Measurements from ENCODE around the gene VPS13D.

Gene VPS13D

GRCh38 chr1:12338823-12339222 is 109.0 kb downstream of the VPS13D start:
- no peak for DNase-seq

DNA sequence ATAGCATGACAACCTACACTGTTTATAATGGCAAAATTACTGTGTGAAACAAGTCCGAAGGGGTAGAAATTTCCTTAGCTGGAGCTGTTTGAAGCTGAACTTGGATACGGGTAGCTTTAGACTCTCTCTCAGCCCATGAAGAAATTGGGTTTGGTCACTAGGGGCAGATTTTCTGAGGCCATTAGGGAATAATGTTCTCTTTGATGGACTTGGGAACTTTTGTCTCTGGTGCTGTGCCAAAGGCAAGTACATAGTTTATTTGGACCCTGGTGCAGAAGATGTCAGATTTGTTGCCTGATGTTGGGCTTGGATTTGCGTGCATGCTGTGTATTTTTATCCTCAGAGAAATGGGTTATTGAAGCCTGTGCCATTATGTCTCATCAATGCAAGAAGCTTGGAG is 109.6 kb downstream of the VPS13D start:
- no peak for DNase-seq

- DNase-seq: no peak
Observed at GRCh38 chr1:12339811-12340543, 110.1 kb downstream of the VPS13D start.

- DNase-seq: no peak
Observed at GRCh38 chr1:12340544-12340930, 110.7 kb downstream of the VPS13D start.

GRCh38 chr1:12341667-12342066 is 111.8 kb downstream of the VPS13D start:
- peak; percentile 9 for DNase-seq

DNA sequence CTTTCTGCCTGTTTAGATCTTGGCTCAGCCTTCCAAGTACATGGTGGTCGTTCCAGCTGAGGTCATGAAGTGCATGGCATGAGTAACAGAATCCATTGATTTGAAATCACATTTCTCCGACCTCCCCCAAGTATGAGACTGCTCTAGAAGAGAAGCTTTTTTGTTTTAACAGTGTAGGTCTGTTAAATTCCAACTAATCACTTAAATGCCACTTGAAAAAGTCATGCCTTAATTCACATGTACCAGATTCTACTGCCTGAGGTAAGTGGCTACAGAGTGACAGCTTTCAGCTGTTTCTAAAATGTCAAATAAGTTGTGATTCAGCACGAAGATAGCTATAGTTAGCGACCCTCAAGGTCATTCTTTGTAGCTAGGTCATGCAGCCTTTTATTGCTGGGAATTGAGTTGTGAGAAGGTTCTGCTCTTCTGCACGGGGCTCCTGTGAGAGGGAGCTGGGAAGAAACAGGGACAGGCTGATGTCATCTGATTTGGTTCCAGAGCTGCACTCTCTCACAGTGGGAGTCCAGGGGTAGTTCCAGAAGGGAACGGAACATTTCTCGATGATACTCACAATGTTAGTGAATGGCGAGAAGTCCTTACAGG is 112.7 kb downstream of the VPS13D start:
- DNase-seq: no peak

DNA sequence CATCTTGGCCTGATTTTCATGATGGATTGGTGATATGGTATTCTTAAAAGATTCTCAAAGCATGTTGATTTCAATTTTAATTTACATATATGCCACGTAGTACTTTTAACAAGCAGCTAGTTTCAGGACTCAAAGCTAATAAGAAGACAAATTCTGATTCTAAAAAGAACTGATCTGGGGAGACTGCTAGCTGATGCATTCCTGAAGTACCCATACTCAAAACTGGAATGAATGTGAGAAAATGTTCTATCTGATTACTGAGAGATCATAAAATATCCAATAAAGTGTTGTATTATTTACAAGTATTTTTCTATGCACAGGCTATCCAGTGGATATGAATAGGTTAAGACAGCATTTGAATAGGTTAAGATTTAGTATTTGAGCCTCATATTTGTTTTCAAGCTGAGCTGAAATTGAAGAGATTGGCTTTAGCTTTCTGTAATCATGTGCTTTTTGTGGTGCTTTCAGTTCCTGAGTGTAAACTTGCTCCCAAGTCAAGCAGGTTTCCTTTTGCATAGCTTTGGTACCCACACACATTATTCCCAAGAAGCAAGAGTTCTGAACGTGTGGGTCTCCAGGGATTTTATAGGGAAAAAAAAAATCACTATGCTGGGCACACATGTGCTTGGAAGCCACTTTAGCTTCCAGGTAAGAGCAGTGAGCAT is 114.1 kb downstream of the VPS13D start:
- no peak for DNase-seq

GRCh38 chr1:12344596-12345349 is 114.9 kb downstream of the VPS13D start:
- DNase-seq: peak; percentile 3

GRCh38 chr1:12345350-12346217 is 115.8 kb downstream of the VPS13D start:
- peak; percentile 43 for DNase-seq

GRCh38 chr1:12346483-12347151 is 116.8 kb downstream of the VPS13D start:
- no peak for DNase-seq

- DNase-seq: no peak
Observed at GRCh38 chr1:12348113-12348512, 118.3 kb downstream of the VPS13D start.

DNA sequence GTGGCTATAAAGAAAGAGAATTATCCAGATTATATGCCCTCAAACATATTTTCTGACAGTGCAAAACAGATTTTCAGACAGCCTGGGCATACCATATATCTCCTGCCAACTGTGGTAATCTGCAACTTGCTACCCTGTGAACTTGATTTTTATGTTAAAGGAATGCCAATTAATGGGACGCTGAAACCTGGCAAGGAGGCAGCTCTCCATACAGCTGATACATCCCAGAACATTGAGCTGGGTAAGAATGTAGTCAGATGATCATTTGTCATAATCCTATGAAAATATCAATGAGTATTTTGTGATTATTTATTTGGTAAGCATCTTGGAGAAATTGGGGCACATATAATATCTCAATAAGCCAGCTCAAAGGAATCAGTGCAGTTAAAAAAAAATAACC is 124.2 kb downstream of the VPS13D start:
- DNase-seq: no peak

- DNase-seq: no peak
Observed at GRCh38 chr1:12356004-12356890, 126.4 kb downstream of the VPS13D start.

- DNase-seq: no peak
Observed at GRCh38 chr1:12358499-12358898, 128.7 kb downstream of the VPS13D start.

- no peak for DNase-seq
Observed at GRCh38 chr1:12359359-12360133, 129.7 kb downstream of the VPS13D start.

GRCh38 chr1:12368646-12369045 is 138.8 kb downstream of the VPS13D start:
- DNase-seq: no peak

DNA sequence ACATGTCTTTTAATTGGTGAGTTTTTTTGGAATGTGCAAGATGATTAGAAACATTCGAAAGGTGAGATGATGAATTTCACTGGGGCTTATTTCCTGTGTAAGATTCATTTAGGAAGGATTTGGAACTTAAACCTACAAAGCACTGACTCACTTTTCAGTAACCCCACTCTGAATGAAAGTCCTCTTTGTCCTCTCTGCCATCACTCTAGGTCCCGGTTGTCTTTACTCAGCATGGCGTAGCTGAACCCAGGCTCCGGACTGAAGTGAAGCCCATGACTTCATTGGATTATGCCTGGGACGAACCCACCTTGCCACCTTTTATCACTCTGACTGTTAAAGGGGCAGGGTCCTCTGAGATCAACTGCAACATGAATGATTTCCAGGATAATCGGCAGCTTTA is 139.4 kb downstream of the VPS13D start:
- no peak for DNase-seq

- no peak for DNase-seq
Observed at GRCh38 chr1:12370333-12370975, 140.6 kb downstream of the VPS13D start.

- no peak for DNase-seq
Observed at GRCh38 chr1:12371053-12371452, 141.2 kb downstream of the VPS13D start.
